Measurements from ENCODE around the gene RAB31.

DNA sequence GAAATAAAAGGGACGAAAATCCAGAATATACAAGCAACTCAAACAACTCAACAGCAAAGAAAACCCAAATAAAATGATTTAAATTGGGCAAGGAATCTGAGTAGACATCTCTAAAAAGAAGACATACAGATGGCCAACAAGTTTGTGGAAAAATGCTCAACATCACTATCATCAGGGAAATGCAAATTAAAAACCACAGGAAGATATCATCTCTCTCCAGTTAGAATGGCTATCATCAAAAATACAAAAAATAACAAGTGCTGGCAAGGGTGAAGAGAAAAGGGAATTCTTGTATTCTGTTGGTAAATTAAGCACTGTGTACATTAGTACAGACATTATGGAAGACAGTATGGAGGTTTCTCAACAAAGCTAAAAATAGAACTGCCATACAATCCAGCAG is 80.0 kb downstream of the RAB31 start:
- TF ChIP-seq POLR2A (IDR thresholded peaks at IDR 0.05; ENCODE audit: extremely low read depth, insufficient read length) (no peak), CTCF (IDR thresholded peaks at IDR 0.05; ENCODE audit: low read depth, low read length) (no peak), MYC (IDR thresholded peaks at IDR 0.05; ENCODE audit: low read depth, low read length) (no peak)
- TF ChIP-seq, protein P1, sequence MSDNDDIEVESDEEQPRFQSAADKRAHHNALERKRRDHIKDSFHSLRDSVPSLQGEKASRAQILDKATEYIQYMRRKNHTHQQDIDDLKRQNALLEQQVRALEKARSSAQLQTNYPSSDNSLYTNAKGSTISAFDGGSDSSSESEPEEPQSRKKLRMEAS (IDR thresholded peaks at IDR 0.05; ENCODE audit: low read depth, low read length) = no peak
